ENCODE measurements around the gene R3HDM2.

GRCh38 chr12:57420482-57420881 lies 10.4 kb downstream of the R3HDM2 start:
- TF ChIP-seq POLR2A (IDR thresholded peaks at IDR 0.05; ENCODE audit: extremely low read depth, insufficient read length) (no peak), CTCF (IDR thresholded peaks at IDR 0.05; ENCODE audit: low read depth, low read length) (no peak), MYC (IDR thresholded peaks at IDR 0.05; ENCODE audit: low read depth, low read length) (no peak)
- TF ChIP-seq, protein P1, sequence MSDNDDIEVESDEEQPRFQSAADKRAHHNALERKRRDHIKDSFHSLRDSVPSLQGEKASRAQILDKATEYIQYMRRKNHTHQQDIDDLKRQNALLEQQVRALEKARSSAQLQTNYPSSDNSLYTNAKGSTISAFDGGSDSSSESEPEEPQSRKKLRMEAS (IDR thresholded peaks at IDR 0.05; ENCODE audit: low read depth, low read length), result no peak
